HG03565 (cell line): ENCODE measurements around the gene BMI1.
"Not testable (repeated sequence)": the region's sequence is repeated elsewhere in the genome, so short reads cannot be mapped to it uniquely, and the experiment has no call there.

Experiments used
- ATAC-seq: cut with Tn5 transposase; IDR thresholded peaks from one replicate; pipeline ENCODE4 v1.9.1; 2021; ENCODE audit warnings: mild to moderate bottlenecking, moderate library complexity; ENCODE audit not compliant: unreplicated experiment

The BMI1 gene

GRCh38 chr10:22338931-22339330, 18.0 kb downstream of the BMI1 start:
- ATAC-seq, result no peak

GRCh38 chr10:22339761-22340328, 18.9 kb downstream of the BMI1 start:
- no peak for ATAC-seq

GRCh38 chr10:22340329-22341189, 19.7 kb downstream of the BMI1 start:
- ATAC-seq, result peak; percentile 33

- peak; percentile 3 for ATAC-seq
Measured at GRCh38 chr10:22341190-22341925, 20.5 kb downstream of the BMI1 start.

GRCh38 chr10:22341926-22342196, 21.0 kb downstream of the BMI1 start:
- ATAC-seq, result no peak

- ATAC-seq, result no peak
Measured at GRCh38 chr10:22342421-22342820, 21.5 kb downstream of the BMI1 start.

- ATAC-seq, result no peak
Measured at GRCh38 chr10:22343731-22344130, 22.8 kb downstream of the BMI1 start.

- ATAC-seq, result no peak
Measured at GRCh38 chr10:22344249-22344648, 23.4 kb downstream of the BMI1 start.

GRCh38 chr10:22344781-22345300, 23.9 kb downstream of the BMI1 start:
- no peak for ATAC-seq

- ATAC-seq, result no peak
Measured at GRCh38 chr10:22345301-22346095, 24.6 kb downstream of the BMI1 start, which contains the start of gene SPAG6. SPAG6 (plus strand) TSS chr10:22345496; CDS start chr10:22345612, 116 bp downstream.

- ATAC-seq, result no peak
Measured at GRCh38 chr10:22346096-22346661, 25.3 kb downstream of the BMI1 start.

- no peak for ATAC-seq
Measured at GRCh38 chr10:22349755-22350154, 28.9 kb downstream of the BMI1 start.

GRCh38 chr10:22351131-22351703, 30.3 kb downstream of the BMI1 start:
- no peak for ATAC-seq

- ATAC-seq, result no peak
Measured at GRCh38 chr10:22356324-22356873, 35.5 kb downstream of the BMI1 start.

- not testable (repeated sequence) for ATAC-seq
Measured at GRCh38 chr10:22357770-22358169, 36.9 kb downstream of the BMI1 start.

GRCh38 chr10:22363305-22363704, 42.4 kb downstream of the BMI1 start:
- no peak for ATAC-seq

GRCh38 chr10:22364407-22365140, 43.7 kb downstream of the BMI1 start:
- no peak for ATAC-seq

GRCh38 chr10:22365233-22365632, 44.3 kb downstream of the BMI1 start:
- ATAC-seq, result peak; percentile 43
